Measurements from ENCODE around the gene PLXNA4.

GRCh38 chr7:132106491-132106890 is 469.8 kb downstream of the PLXNA4 start:
- TF ChIP-seq CTCF (IDR thresholded peaks at IDR 0.05) (no peak), POLR2AphosphoS5 (IDR thresholded peaks at IDR 0.05) (no peak)

Data from gastroesophageal sphincter (tissue), 3 donors.